Karpas-422 (cell line): Measurements from ENCODE around the gene MBD3L5. TPM values are rescaled to one million over a fixed set of nuclear protein-coding genes. Genes with fewer than 3 reads are reported as not detected.
"Not testable (repeated sequence)": the region's sequence is repeated elsewhere in the genome, so short reads cannot be mapped to it uniquely, and the experiment has no call there.

ENCODE experiments used
- DNase-seq: peaks from one replicate; pipeline ENCODE4 v3.0.0-alpha.2; 2015
- H2AFZ ChIP-seq: fragments of 200-600 bp; sonication (generic); 2 replicates; pipeline ENCODE4 v1.6.1; 2014; ENCODE audit warnings: antibody characterized with exemption, low read length, mixed read lengths
- H3K27ac ChIP-seq: fragments of 200-600 bp; sonication (generic); 2 replicates; pipeline ENCODE4 v1.5.1; 2014; ENCODE audit warnings: mild to moderate bottlenecking, low read length, moderate library complexity
- H3K27me3 ChIP-seq: fragments of 200-600 bp; sonication (generic); 2 replicates; pipeline ENCODE4 v1.6.1; 2014; ENCODE audit warnings: low read length, mixed read lengths
- H3K36me3 ChIP-seq: fragments of 200-600 bp; sonication (generic); 2 replicates; pipeline ENCODE4 v1.6.1; 2014; ENCODE audit warnings: low read length, mixed read lengths; ENCODE audit not compliant: insufficient read depth
- H3K4me1 ChIP-seq: fragments of 200-600 bp; sonication (generic); 2 replicates; pipeline ENCODE4 v1.6.1; 2014; ENCODE audit warnings: mild to moderate bottlenecking, low read length, mixed read lengths
- H3K4me2 ChIP-seq: fragments of 200-600 bp; sonication (generic); 2 replicates; pipeline ENCODE4 v1.6.1; 2014; ENCODE audit warnings: low read length, low read depth, mild to moderate bottlenecking; ENCODE audit not compliant: poor library complexity, severe bottlenecking
- H3K4me3 ChIP-seq: fragments of 200-600 bp; sonication (generic); 2 replicates; pipeline ENCODE4 v1.5.1; 2014; ENCODE audit warnings: mild to moderate bottlenecking, antibody characterized with exemption, low read length, mixed read lengths
- H3K79me2 ChIP-seq: fragments of 200-600 bp; sonication (generic); 2 replicates; pipeline ENCODE4 v1.6.1; 2014; ENCODE audit warnings: mild to moderate bottlenecking, low read length, mixed read lengths
- H3K9ac ChIP-seq: fragments of 200-600 bp; sonication (generic); 2 replicates; pipeline ENCODE4 v1.6.0; 2014; ENCODE audit warnings: low read length
- H3K9me2 ChIP-seq: fragments of 200-600 bp; sonication (generic), shearing (Covaris generic); replicated peaks from 2 replicates; pipeline ENCODE4 v1.6.0; 2014; ENCODE audit warnings: mild to moderate bottlenecking, low read length, moderate library complexity; ENCODE audit not compliant: insufficient read depth
- H3K9me3 ChIP-seq: fragments of 300-700, 200-600 bp; sonication (generic); 2 replicates; pipeline ENCODE4 v1.6.1; 2014; ENCODE audit warnings: low read length, mixed read lengths
- H4K20me1 ChIP-seq: fragments of 200-600 bp; sonication (generic); 2 replicates; pipeline ENCODE4 v1.6.1; 2014; ENCODE audit warnings: mild to moderate bottlenecking, antibody characterized with exemption, low read length, low read depth; ENCODE audit not compliant: insufficient read depth
- total RNA-seq: library from RNA; depleted of rRNA; stranded (reverse); fragments of >200 nt; shearing (Covaris generic); gene quantifications from 2 replicates; pipeline ENCODE4 v1.2.3, GENCODE V29; 2014; ENCODE audit warnings: low replicate concordance

MBD3L5 gene
- total RNA-seq, 1 experiment from 2014 or later: not detected

DNA sequence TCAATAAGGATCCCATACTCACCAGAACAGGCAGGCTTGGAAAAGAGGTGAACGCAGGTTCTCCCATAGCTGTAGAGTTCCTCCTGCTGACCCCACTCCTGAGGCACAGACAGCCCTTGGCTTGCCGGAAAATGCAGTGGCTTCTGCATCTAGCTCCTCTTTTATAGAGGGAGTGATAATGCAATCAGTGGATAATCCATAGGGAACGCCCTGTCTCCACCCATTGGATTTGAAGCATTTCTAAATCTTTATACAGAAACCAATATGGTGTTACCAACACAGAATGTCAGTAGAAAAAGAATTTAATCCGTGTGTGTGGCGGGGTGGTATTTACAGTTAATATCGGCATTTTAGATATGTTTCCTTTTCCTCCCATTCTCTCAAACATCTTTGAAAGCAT is 9.0 kb upstream of the MBD3L5 start, which contains the start of gene MBD3L2B:
TSS of gene MBD3L2B (minus strand) at position 101 of the 400 bp plus-strand sequence. CDS start at position 67, 34 bp downstream.
- H3K4me1 ChIP-seq, H3K4me3 ChIP-seq, H3K4me2 ChIP-seq, DNase-seq, H3K9me2 ChIP-seq, H3K9me3 ChIP-seq, H3K36me3 ChIP-seq, H3K79me2 ChIP-seq, H3K27ac ChIP-seq, H3K9ac ChIP-seq, H2AFZ ChIP-seq, H3K27me3 ChIP-seq, H4K20me1 ChIP-seq: not testable (repeated sequence)

- not testable (repeated sequence) for H3K4me3 ChIP-seq, H3K4me1 ChIP-seq, H3K27me3 ChIP-seq, H3K4me2 ChIP-seq, H3K9me3 ChIP-seq, H3K79me2 ChIP-seq, H3K36me3 ChIP-seq, H3K9ac ChIP-seq, H3K9me2 ChIP-seq, H4K20me1 ChIP-seq, H2AFZ ChIP-seq, H3K27ac ChIP-seq, DNase-seq
These were observed 1.6 kb upstream of the MBD3L5 start for GRCh38 chr19:7028790-7029189.

DNA sequence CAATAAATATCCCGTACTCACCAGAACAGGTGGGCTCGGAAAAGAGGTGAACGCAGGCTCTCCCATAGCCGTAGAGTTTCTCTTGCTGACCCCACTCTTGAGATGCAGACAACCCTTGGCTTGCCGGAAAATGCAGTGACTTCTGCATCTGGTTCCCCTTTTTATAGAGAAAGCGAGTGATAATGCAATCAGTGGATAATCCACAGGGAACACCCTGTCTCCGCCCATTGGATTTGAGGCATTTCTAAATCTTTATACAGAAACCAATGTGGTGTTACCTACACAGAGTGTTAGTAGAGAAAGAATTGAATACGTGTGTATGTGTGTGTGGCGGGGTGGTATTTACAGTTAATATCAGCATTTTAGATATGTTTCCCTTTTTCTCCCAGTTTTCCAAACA is 9.7 kb downstream of the MBD3L5 start, which contains the start of gene MBD3L4:
TSS of gene MBD3L4 (minus strand) at position 101 of the 400 bp plus-strand sequence. CDS start at position 66, 35 bp downstream.
- H3K4me1 ChIP-seq, H3K4me3 ChIP-seq: not testable (repeated sequence)

DNA sequence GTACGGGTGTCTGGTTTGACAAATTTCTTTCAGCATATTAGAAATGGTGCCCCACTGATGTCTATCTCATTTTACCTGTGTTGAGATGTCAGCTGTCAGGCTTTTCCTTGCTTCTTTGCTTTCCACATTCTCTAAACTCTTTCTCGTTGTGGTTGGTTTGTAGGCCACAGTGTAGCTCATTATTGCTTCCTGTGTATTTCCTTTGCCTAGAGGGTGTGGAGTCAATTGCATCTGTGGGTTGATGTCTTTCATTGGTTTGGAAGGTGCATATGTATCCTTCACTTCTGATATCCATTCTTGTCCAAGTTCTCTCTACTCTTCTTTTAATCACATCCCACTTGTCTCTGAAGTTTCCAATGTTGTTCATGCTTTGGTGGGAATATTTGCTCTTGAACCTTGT is 11.2 kb downstream of the MBD3L5 start:
- H3K9ac ChIP-seq, H3K36me3 ChIP-seq, H3K4me1 ChIP-seq, H3K79me2 ChIP-seq, H3K4me3 ChIP-seq, H3K9me2 ChIP-seq, DNase-seq, H3K27ac ChIP-seq, H4K20me1 ChIP-seq, H2AFZ ChIP-seq, H3K4me2 ChIP-seq, H3K27me3 ChIP-seq, H3K9me3 ChIP-seq: not testable (repeated sequence)

More for the DNA sequence above, 9.7 kb downstream of the MBD3L5 start, which contains the start of gene MBD3L4:
- not testable (repeated sequence) for DNase-seq, H3K9me3 ChIP-seq, H3K36me3 ChIP-seq, H3K27me3 ChIP-seq, H3K4me2 ChIP-seq, H2AFZ ChIP-seq, H3K9me2 ChIP-seq, H3K9ac ChIP-seq, H4K20me1 ChIP-seq, H3K27ac ChIP-seq, H3K79me2 ChIP-seq

DNA sequence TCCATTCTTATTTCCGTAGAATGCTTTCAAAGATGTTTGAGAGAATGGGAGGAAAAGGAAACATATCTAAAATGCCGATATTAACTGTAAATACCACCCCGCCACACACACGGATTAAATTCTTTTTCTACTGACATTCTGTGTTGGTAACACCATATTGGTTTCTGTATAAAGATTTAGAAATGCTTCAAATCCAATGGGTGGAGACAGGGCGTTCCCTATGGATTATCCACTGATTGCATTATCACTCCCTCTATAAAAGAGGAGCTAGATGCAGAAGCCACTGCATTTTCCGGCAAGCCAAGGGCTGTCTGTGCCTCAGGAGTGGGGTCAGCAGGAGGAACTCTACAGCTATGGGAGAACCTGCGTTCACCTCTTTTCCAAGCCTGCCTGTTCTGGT is 18.6 kb downstream of the MBD3L5 start, which contains the start of gene MBD3L2:
TSS of gene MBD3L2 (plus strand) at position 301 of the 400 bp plus-strand sequence. CDS start at position 354, 53 bp downstream.
- H4K20me1 ChIP-seq, H3K4me3 ChIP-seq, H2AFZ ChIP-seq, DNase-seq, H3K4me1 ChIP-seq, H3K4me2 ChIP-seq, H3K27ac ChIP-seq, H3K9me2 ChIP-seq, H3K79me2 ChIP-seq, H3K36me3 ChIP-seq, H3K9ac ChIP-seq, H3K9me3 ChIP-seq, H3K27me3 ChIP-seq: not testable (repeated sequence)

- not testable (repeated sequence) for H3K4me2 ChIP-seq, H3K9ac ChIP-seq, H3K27me3 ChIP-seq, H3K36me3 ChIP-seq, H3K79me2 ChIP-seq, H2AFZ ChIP-seq, H3K9me3 ChIP-seq, H3K4me3 ChIP-seq, H3K27ac ChIP-seq, H3K4me1 ChIP-seq, H4K20me1 ChIP-seq, H3K9me2 ChIP-seq, DNase-seq
These were observed 21.0 kb downstream of the MBD3L5 start for GRCh38 chr19:7051421-7051820.

GRCh38 chr19:7052896-7053295 is 22.5 kb downstream of the MBD3L5 start:
- not testable (repeated sequence) for H2AFZ ChIP-seq, H3K79me2 ChIP-seq, DNase-seq, H3K9me3 ChIP-seq, H4K20me1 ChIP-seq, H3K9ac ChIP-seq, H3K4me2 ChIP-seq, H3K27ac ChIP-seq, H3K4me1 ChIP-seq, H3K36me3 ChIP-seq, H3K27me3 ChIP-seq, H3K4me3 ChIP-seq, H3K9me2 ChIP-seq

GRCh38 chr19:7054635-7055368 is 24.4 kb downstream of the MBD3L5 start:
- H3K27me3 ChIP-seq, H2AFZ ChIP-seq, H3K4me3 ChIP-seq, H3K36me3 ChIP-seq, H3K27ac ChIP-seq, H3K4me1 ChIP-seq, H3K79me2 ChIP-seq, H3K9me3 ChIP-seq, H3K4me2 ChIP-seq, H3K9ac ChIP-seq, H3K9me2 ChIP-seq, H4K20me1 ChIP-seq, DNase-seq: not testable (repeated sequence)
